GM12801 (cell line): ENCODE results near the gene MAN2A1.

Experiments
- CTCF ChIP-seq: IDR thresholded peaks from one replicate; pipeline ENCODE4 v1.5.1; 2011; ENCODE audit warnings: control low read depth; ENCODE audit not compliant: insufficient read length; ENCODE audit errors: extremely low read depth

MAN2A1 gene

GRCh38 chr5:109681763-109682162, 8.0 kb upstream of the MAN2A1 start:
- no peak for TF ChIP-seq CTCF

- no peak for TF ChIP-seq CTCF
Measured at GRCh38 chr5:109682383-109682782, 7.3 kb upstream of the MAN2A1 start.

- TF ChIP-seq CTCF = no peak
Measured at GRCh38 chr5:109685916-109686315, 3.8 kb upstream of the MAN2A1 start.

- TF ChIP-seq CTCF = no peak
Measured at GRCh38 chr5:109688630-109688969, 1.1 kb upstream of the MAN2A1 start.

GRCh38 chr5:109688970-109689739, 572 bp upstream of the MAN2A1 start:
- TF ChIP-seq CTCF = no peak

- no peak for TF ChIP-seq CTCF
Measured at GRCh38 chr5:109690242-109690974, 681 bp downstream of the MAN2A1 start.

GRCh38 chr5:109690975-109691574, 1.3 kb downstream of the MAN2A1 start:
- no peak for TF ChIP-seq CTCF
